HG02623 (cell line): ENCODE measurements around the gene ACBD5.
"Not testable (repeated sequence)": the region's sequence is repeated elsewhere in the genome, so short reads cannot be mapped to it uniquely, and the experiment has no call there.

Experiments
- ATAC-seq: cut with Tn5 transposase; IDR thresholded peaks from one replicate; pipeline ENCODE4 v1.9.1; 2021; ENCODE audit warnings: moderate library complexity; ENCODE audit not compliant: unreplicated experiment

Gene ACBD5, protein sequence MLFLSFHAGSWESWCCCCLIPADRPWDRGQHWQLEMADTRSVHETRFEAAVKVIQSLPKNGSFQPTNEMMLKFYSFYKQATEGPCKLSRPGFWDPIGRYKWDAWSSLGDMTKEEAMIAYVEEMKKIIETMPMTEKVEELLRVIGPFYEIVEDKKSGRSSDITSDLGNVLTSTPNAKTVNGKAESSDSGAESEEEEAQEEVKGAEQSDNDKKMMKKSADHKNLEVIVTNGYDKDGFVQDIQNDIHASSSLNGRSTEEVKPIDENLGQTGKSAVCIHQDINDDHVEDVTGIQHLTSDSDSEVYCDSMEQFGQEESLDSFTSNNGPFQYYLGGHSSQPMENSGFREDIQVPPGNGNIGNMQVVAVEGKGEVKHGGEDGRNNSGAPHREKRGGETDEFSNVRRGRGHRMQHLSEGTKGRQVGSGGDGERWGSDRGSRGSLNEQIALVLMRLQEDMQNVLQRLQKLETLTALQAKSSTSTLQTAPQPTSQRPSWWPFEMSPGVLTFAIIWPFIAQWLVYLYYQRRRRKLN

DNA sequence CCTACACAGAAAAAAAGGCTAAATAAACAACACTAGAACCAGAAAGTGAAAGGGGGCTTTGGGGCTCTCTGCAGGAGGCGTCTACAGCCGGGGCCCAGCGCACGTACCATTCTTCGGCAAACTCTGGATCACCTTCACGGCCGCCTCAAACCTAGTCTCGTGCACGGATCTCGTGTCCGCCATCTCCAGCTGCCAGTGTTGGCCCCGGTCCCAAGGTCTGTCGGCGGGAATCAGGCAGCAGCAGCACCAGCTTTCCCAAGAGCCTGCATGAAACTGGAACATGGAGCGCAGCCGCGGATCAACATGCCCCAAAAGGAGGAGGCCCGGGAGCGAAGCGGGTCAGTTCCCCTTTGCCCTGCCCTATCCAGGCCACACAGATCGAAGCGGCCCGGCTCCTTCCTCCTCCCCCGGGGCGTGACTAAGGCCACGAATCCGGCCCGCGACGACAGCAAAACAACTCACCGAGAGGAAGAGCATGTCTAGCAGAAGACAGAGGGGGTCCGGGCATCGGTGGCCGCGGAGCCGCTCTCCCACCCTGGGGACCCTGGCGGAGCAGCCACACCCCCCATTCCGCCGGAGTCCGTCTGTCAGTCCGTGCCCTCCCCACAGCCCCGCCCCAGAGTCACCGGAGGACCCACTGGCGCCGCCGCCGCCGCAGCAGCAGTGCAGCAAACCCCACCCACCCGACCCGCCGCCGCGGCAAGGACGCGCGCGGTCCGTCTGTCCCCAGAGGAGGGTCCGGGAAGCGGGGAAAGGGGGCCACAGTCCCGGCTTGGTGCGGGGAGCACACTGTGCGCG lies at the start of gene ACBD5:
Gene ACBD5 (minus strand): TSS at position 586 of the 798 bp plus-strand sequence. CDS start 109 bp downstream, at position 477.
- ATAC-seq: peak; percentile 36

DNA sequence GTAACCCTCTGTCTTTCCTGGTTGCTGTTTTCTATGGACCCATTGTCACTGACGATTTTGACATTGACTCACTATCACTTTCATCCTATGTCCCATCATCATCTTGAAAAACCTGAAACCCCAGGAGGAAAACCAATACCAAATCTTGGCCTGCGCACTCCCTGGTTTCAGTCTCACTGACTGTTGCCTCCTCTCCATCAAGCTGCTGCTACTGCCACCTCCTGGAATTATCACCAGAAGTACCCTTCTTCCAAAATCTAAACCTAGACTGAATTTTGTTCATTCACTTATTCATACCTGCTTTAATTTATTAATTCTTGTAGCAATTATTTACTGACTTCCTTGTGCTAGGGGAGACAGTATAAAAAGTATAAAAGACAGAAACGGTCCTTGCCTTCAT lies 44.5 kb upstream of the ACBD5 start:
- ATAC-seq: no peak

DNA sequence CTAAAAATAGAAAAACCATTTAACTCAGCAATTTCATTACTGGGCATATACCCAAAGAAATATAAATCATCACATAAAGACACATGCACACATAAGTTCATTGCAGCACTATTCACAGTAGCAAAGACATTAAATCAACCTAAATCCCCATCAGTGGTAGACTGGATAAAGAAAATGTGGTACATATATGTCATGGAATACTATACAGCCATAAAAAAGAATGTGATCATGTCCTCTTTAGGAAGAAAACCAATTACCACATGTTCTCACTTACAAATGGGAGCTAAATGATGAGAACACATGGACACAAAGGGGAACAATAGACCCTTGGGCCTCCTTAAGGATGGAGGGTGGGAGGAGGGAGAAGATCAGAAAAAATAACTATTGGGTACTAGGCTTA lies 36.0 kb upstream of the ACBD5 start:
- no peak for ATAC-seq

DNA sequence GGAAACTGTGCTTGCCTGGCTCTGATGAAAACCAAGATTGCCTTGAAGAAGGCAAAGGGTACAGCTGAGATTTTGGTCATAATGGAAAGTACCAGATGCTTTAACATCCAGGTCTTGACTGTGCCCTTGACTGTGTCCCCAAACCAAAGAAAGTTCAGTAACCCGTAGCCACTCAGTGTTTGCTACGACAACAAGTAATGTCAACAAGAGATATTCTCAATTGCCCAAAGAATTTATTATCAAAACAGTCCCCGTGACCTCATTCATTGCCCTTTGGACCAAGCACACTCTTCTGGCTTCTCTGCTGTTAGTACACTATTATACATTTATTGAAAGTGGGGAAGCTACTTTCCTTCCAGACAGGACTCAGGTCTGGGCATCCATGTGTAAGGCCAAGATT lies 25.4 kb upstream of the ACBD5 start:
- ATAC-seq: not testable (repeated sequence)

DNA sequence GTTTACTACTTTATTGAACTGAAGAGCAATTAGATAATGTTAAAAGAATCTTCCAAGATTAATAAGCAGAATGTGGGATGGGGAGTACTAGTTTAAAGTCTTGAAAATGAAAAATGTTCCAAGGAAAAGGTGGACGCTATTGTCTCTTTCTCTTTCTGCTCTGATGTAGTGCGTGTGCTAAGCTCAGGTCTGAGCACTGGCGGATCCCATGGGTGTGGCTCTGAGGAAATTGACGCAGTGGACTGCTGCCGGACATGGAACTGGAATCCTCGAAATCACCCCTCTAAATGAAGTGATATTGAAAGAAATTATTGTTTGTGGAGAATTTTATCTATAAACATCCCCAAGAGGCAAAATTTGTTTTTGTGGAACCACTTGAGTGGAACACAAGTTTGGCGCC lies 22.2 kb upstream of the ACBD5 start:
- not testable (repeated sequence) for ATAC-seq

DNA sequence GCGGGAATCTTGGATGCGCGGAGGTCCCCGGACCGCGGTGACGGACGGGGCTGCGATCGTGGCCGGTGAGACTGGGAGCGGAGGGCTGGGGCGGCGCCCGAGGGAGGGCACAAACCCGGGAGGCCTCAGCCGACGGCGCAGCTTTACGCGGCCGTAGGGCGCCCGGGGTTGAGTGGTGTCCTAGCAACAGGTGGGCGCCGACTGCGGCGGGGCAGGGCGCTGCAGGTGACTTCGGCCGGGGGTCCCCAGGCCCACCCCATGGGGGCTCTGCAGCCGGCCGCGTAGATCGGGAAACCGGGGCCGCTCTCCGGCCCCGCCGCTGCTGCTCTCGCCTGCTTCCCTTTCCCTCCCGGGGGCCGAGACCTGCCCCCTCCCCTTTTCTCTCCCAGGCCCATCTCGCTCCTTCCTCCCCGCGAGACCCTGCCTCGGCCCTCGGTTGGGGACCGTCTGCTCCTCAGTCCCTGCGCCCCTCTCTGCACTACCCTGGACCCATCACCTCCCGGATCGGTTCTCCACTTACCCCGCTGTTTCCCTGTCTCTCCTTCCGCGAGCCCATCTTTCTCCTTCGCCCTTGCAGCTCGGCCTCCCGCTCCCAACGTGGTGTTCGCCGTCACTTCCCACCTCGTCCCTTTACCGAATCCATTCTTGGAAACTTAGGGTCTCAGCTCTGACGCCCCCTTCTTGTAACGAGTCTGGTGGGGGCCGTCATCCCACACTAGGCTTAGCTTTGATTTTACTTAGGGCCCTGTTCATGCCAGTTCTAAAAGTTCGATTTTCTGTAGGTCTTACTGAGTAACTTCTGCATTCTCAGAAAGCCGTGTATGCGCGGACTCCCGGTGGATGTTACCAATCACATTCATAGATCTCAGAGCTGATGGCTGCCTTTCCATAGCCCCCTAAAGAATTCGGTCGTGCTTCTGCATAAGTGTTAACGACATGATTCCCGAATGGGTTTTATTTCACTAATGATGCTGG lies 18.5 kb upstream of the ACBD5 start:
- peak; percentile 71 for ATAC-seq

DNA sequence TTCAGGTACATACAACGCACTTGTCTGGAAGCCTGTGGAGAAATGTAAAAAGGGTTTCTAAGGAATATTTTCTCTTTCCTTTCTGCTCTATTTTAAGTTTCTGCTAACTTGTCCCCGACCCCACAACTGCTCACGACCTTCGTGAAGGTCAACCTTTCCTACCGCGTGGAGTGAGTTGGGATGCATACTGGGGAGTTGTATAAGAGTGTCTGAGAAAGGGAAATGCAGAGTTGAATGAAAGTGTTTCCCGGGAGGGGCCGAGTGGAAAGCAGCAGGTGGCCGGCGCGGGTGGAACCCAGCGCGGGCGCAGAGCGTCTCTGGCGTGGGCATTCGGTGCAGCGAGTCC lies 17.9 kb upstream of the ACBD5 start:
- no peak for ATAC-seq

DNA sequence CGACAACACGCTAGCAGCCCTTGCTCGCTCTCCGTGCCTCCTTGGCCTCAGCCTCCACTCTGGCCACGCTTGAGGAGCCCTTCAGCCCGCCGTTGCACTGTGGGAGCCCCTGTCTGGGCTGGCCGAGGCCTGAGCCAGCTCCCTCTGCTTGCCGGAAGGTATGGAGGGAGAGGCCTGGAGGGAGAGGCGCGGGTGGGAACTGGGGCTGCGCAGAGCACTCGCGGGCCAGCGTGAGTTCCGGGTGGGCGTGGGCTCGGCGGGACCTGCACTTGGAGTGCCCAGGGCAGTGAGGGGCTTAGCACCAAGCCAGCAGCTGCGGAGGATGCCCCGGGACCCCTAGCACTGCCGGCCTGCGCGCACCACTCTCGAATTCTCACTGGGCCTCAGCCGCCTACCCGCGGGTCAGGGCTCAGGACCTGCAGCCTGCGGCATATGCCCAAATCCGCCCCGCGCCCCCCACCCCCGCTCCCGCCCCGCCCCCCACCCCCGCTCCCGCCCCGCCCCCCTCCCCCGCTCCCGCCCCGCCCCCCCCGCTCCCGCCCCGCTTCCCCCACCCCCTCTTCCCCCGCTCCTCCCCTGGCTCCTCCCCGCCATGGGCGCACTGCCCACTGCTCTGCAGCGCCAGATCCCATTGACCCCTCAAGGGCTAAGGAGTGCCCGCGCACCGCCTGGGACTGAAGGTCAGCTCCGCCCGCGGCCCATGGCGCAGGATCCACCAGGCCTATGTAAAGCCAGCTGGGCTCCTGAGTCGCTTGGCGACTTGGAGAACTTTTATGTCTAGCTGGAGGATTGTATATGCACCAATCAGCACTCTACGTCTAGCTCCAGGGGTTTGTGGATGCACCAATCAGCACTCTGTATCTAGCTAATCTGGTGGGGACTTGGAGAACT lies 15.9 kb upstream of the ACBD5 start:
- no peak for ATAC-seq

DNA sequence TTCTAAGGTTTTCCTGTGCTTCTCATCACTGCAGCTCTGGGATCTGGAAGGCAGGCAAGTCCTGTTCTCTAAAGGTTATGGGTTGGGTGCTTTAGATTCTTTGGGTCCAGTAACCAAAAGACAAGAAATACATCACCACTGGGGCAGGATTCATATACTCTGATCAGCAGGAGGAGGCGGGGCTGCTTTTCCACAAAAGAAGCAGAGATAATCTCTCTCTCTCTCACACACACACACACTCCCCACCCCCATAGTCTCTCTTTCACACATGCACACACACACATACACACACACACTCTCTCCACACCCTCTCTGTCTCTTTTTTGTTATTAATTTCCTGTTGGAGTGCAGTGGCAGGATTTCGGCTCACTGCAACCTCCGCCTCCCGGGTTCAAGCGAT lies 13.0 kb upstream of the ACBD5 start:
- ATAC-seq: no peak

DNA sequence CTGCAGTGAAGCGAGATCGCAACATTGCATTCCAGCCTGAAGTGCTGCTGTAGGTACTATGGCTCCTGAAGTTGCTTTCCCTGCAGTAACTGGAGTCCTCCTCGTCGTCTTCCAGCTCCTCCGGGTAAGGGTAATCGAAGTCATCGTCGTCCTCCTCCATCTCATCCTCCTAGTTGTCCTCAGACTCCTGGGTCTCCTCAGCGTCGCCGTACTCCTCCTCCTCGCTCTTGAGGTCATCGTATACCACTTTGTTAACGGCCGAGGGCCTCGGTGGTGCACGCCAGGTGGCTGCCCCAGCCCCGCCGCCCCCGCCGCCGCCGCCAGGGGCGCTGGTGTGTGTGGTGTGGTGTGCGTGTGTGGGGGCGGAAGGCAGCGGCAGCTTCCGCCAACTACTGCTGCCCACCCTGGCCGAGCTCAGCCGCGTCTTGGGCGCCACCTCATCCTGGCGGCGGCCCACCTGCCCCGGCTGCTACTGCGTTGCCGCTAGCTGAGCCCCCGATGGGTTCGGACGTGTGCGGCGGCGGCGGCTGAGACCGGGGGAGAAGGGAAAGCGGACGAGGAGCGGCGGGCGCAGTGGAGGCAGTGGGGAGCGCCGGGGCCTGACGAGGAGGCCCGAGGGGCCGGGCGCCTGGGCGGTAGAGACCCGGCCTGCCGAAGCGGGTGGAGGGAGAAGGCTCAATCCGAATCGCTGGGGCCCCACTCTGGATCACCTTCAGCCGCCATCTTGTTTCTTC lies 11.8 kb upstream of the ACBD5 start:
- peak; percentile 99 for ATAC-seq

DNA sequence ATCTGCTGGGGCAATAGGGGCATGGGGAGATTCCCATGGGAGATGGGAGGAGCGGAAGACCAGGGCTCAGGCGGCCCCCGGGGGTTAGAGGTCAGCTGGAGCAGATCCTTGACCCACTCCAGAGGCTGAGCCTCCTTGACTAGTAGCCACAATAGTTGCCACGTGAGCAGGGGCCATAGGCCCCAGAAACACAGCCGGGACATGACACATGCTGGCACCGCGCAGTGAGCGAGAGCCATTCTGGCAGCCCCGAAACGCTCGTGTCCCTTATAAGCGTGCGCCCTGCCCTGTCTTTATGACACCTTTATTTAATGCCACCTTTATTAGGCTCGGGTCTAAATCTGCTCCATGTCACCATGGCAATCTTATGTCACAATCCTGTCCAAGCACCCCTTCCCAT lies 11.0 kb upstream of the ACBD5 start:
- ATAC-seq: no peak

DNA sequence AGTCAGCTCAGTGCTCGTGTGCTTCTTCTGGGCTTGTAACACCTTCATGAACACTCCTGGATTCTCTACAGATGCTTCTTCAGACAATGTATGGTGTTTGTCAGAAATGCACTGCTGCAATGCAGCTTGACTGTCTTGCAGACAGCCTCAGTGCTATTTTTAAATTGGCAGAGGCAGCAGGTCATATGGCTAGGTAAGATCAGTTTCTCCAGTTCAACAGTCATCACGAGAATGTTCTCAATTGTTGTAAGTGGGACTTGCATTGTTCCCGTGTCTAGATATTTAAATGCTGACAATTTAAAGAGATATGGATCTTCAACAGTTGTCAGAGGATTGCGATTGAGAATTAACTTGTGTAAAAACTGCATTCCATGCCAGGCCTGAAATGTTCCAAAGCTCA lies 7.6 kb upstream of the ACBD5 start:
- no peak for ATAC-seq

DNA sequence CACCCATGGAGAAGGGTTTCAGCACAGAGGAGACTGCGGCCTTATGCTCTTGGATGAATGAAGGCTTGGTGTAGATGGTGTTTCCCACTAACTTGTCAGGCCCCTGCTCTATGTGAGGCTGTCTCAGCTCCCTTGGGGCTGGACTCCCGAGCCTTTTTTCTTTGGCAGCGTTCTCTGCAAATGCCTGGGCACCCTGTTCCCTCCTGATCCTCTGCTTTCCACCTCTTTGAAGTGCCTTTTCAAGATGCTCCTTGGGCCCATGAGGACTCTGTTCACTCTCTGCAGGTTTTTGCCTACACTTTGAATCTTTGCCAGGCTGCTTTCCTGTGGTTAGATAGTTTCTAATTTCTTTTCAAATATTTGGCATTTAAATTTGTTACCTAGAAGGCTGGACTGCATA lies 6.8 kb upstream of the ACBD5 start:
- ATAC-seq: no peak

DNA sequence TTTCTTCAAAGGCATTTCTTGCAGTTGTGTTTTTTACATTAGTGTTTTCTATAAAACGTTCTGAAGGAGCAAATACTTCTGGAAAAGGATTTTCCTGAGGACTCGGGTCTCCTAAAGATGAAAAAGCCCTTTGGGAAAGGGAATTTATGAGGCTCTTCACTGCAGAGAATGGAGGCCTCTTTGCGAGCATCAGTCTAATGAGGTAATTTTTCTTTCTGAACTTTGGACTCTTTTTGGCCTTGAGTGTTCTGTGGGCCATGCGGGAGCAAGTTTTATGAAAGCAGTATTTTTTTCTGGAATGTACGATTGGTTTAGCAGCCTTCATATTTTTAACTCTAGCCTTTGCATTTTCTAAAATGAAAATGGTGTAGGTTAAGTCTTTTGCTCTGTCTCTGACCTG lies 6.4 kb upstream of the ACBD5 start:
- no peak for ATAC-seq

DNA sequence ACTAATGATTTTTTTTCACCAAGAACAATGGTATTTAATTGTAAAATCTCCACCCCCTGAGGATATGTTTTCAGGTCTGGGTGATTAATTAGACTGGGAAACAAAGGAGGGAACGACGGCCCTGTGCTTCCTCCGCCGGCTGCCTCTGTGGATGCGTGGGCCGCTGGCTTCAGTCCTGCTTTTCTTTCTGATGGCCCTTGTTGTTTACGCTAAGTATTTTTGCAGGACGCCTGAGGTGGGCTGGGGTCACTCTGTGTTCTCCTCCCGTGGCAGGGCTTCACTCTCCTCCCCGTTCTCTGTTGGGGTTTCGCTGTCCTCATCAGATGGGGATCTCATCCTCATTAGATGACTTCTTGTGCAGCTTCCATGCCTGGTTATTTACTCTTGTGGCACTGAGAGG lies 5.2 kb upstream of the ACBD5 start:
- no peak for ATAC-seq

DNA sequence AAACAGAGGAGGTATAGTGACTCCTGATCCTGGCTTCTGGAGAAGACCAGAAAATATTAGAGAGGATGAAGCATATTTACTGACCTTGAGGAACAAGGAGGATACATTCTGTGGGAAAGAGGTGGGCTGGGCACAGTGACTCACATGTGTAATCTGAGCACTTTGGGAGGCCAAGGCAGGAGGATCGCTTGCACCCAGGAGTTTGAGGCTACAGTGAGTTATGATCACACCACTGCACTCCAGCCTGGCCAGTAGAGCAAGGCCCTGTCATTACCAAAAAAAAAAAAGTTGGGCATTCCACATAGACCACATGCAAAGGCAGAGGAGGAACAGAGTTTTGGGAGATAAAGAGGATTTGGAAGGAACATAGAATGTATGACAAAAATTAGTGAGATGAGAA lies 4.4 kb upstream of the ACBD5 start:
- ATAC-seq: no peak

DNA sequence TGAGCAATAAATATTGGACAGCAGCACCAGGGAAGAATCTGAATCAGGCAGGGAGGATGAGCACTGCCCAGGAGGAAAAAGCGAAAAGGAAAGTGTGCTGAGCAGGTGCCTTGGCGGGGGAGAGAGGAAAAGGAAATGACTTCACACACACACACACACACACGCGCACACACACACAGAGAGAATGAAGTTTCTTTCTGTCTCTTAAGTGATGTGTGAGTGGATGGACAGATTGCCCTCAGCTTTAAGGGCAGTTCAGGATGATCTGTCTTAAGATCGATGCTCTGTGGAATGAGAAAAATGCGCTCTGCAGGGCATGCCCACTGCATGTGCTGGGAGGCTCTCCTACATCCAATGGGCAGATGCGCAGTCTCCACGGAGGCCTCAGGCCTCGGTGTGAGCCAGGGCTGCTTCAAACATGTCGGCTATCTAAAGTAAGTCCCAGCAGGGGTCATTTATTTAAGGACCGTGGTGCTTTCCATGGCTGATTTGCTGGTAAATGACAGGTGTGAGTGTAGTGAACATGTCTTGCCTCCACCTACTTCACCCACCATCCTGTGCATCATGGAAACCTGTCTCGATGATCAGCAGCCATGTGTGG lies 2.5 kb upstream of the ACBD5 start:
- ATAC-seq: peak; percentile 32

DNA sequence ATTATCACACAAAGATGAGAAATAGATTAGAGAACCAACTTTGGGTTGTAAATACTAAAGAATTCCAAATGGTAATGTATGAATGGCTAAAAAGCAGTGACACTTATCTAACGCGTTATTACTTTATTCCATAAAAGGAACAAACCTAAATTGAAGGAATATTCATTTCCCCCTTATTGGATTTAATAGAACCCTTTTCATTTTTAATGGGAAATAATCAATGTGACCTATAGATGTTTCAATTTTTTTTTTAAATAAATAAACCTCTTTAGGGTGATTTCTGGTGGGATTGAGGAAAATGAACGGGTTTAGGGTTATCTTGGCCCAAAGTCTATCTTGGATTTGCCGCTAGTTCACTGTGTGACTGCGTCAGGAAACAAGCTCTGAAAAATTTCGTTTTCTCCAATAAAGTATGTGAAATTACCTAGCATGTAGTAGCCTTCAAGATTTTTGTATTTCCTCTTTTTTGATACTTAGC lies 1.9 kb upstream of the ACBD5 start:
- ATAC-seq: peak; percentile 1
